Adrenal gland (tissue), 12 donors: ENCODE measurements around the gene TPRN. TPM values are rescaled to one million over a fixed set of nuclear protein-coding genes. Genes with fewer than 3 reads are reported as not detected.

Source experiments
- DNase-seq, 7 donors: peaks; one replicate each; pipeline ENCODE4 v3.0.0-alpha.2; 2019 to 2020
- H3K27ac ChIP-seq, 5 donors: fragments of 200-600 bp; sonication (generic) in 4 of 5; 1 replicate in 3 of 5; 2 replicates in 2 of 5; pipeline versions ENCODE4 v1.5.1 to v1.8.0; 2016 to 2020; ENCODE audit warnings: mild to moderate bottlenecking in 1 of 5
- H3K27me3 ChIP-seq: fragments of 200-600 bp; 2 replicates; pipeline ENCODE4 v1.8.0; 2021
- H3K36me3 ChIP-seq, 2 donors: fragments of 200-600 bp; replicated peaks in 1 of 2; 1 replicate in 1 of 2; 2 replicates in 1 of 2; pipeline versions ENCODE4 v1.5.1 to v1.8.0; 2018 to 2022
- H3K4me1 ChIP-seq, 2 donors: fragments of 200-600 bp; replicated peaks in 1 of 2; 1 replicate in 1 of 2; 2 replicates in 1 of 2; pipeline versions ENCODE4 v1.5.1 to v1.8.0; 2018 to 2021
- H3K4me3 ChIP-seq, 4 donors: fragments of 200-600 bp; sonication (generic) in 3 of 4; one replicate each; pipeline ENCODE4 v1.5.1; 2016 to 2018
- H3K9me3 ChIP-seq, 3 donors: fragments of 200-600 bp; sonication (generic) in 1 of 3; replicated peaks in 1 of 3; 1 replicate in 2 of 3; 2 replicates in 1 of 3; pipeline versions ENCODE4 v1.5.1 to v1.8.0; 2016 to 2021
- CTCF ChIP-seq, 6 experiments: fragments of 450-650 bp in 4 of 6; fragments of 200-600 bp in 2 of 6; sonication (generic) in 1 of 6; IDR thresholded peaks; 1 replicate in 5 of 6; 2 replicates in 1 of 6; pipeline versions ENCODE4 v1.5.1 to v1.8.0; 2016 to 2021; ENCODE audit warnings: antibody characterized with exemption in 6 of 6, mild to moderate bottlenecking in 2 of 6, moderate library complexity in 1 of 6
- POLR2A ChIP-seq, 2 donors: fragments of 450-650 bp; IDR thresholded peaks; one replicate each; pipeline ENCODE4 v1.6.1; 2017; ENCODE audit warnings: antibody characterized with exemption in 2 of 2, mild to moderate bottlenecking in 2 of 2, moderate library complexity in 1 of 2
- WGBS, 4 donors: extraction: QIAGEN DNeasy Blood & Tissue Kit in 2 of 4; methylation state at CpG; one replicate each; pipeline versions ENCODE4 v1.1.5 to v1.1.7; 2013 to 2017; 5-methylcytosine and 5-hydroxymethylcytosine counted together
- intact Hi-C, 2 donors: fragments of 100-400 bp; cut with DNase I; formaldehyde crosslinking; loops; one replicate each; pipeline versions ENCODE4 v1.14.1 to v1.15.0; 2022 to 2023
- polyA plus RNA-seq, 3 donors: library from polyadenylated mRNA; stranded (reverse); fragments of 200-250 nt in 2 of 3; fragments of 350-450 nt in 1 of 3; fragmentation: Illumina TruSeq in 1 of 3; extraction: RNeasy Lipid Tissue Mini Kit (QIAGEN cat#74804) in 1 of 3; gene quantifications; one replicate each; pipeline ENCODE4 v1.2.3, GENCODE V29; 2013 to 2014
- total RNA-seq, 9 donors: library from RNA; depleted of rRNA in 4 of 9; stranded (reverse); fragments of >200 nt in 4 of 9; fragments of 120-200 nt in 1 of 9; fragmentation: NEBNext Ultra II Directional in 1 of 9; extraction: Animal tissue kit (Norgen Biotek cat#: 25700) in 1 of 9; gene quantifications; one replicate each; pipeline versions ENCODE4 v1.1.0 to v1.2.4, GENCODE V29; 2013 to 2023
- donor health status: healthy with polysubstance abuse.
- donor health status: Bipolar disorder and iron deficiency.
- donor health status: DM: yes; HTN: yes; CAD: no.
- donor health status: DM: no; HTN: no; CAD: no.
- donor health status: DM: no; HTN: no; CAD: no.
- donor health status: DM: yes; HTN: yes; CAD: no.

Gene TPRN
- total and polyA plus RNA-seq, 12 donors: 1.4 to 23.5 (median 8.5) TPM

DNA sequence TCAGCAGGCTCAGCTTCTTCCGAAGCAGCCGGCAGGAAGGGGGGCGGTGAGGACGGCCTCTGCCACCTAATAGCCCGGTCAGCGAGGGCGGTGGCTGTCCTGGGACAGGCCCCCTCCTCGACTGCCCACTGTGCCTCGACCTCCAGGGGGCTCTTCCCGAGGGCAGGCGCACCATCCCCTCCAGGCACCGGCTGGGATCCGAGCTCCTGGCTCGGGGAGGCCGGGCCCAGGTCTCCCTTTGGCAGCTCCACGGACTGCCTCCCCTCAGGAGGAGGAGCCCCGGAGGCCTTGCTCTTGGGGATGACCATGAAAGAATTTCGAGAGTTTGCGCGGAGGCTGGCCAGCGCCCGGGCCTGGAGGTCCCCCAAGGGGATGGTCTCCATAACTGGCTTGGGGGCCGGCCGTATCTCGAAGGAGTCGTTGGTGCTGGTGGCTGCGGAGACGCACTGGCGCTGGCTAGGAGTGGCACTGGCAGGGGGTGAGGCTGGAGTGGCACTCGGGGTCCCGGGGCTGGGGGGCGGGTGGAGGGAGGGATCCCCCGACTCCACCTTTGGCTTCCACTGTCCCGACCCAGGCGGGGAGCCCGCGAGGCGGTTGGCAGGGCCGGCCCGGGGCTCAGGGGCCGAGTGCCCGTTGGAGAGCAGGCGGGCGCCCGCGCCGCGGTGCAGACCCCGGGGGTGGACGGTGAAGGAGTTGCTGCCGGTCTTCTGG lies 975 bp downstream of the TPRN start:
- WGBS, 4 donors: 7 to 21% (median 10%) methylated on average over 11 to 51 of the region's 51 CpGs; no CpG with 5 or more reads in 1 of the 4 donors
- Histone ChIP-seq H3K4me1 (peaks cover 10 to 52% of the 10 kb centered on the region in 2 donors), H3K27ac (no peak overlapping the region), H3K9me3 (no peaks in the 10 kb centered on the region), H3K36me3 (no peaks in the 10 kb centered on the region), H3K27me3 (no peaks in the 10 kb centered on the region), H3K4me3 (peak overlapping the region in 2 of 4 donors; percentile 13 to 91)
- DNase-seq: no peak
- intact Hi-C loops: no loop called here
- TF ChIP-seq POLR2A (IDR thresholded peaks at IDR 0.05): no peak
- no peak for TF ChIP-seq CTCF (IDR thresholded peaks at IDR 0.05)

- no peaks in the 10 kb centered on the region for H3K9me3 ChIP-seq
- H3K27ac ChIP-seq: no peak overlapping the region
- no peaks in the 10 kb centered on the region for H3K27me3 ChIP-seq
- no peaks in the 10 kb centered on the region for H3K36me3 ChIP-seq
- DNase-seq: no peak
- no peak overlapping the region for H3K4me3 ChIP-seq
- intact Hi-C loops: no loop called here
- TF ChIP-seq POLR2A (IDR thresholded peaks at IDR 0.05): no peak
- TF ChIP-seq CTCF (IDR thresholded peaks at IDR 0.05): no peak
- peaks cover 6 to 46% of the 10 kb centered on the region in 2 donors for H3K4me1 ChIP-seq
- 47 to 80% (median 59%) methylated on average over 1 to 11 of the region's 11 CpGs for WGBS, 4 donors
Observed at GRCh38 chr9:137198902-137199283, 1.6 kb downstream of the TPRN start.

- 79 to 90% (median 81%) methylated on average over 6 to 19 of the region's 19 CpGs for WGBS, 4 donors
- TF ChIP-seq POLR2A (IDR thresholded peaks at IDR 0.05) (no peak), CTCF (IDR thresholded peaks at IDR 0.05) (no peak)
- Histone ChIP-seq H3K27ac (no peak overlapping the region), H3K27me3 (no peaks in the 10 kb centered on the region), H3K36me3 (no peaks in the 10 kb centered on the region), H3K4me3 (no peak overlapping the region), H3K4me1 (peaks cover 6 to 40% of the 10 kb centered on the region in 2 donors), H3K9me3 (no peaks in the 10 kb centered on the region)
- no peak for DNase-seq
- intact Hi-C loops: no loop called here
Observed at GRCh38 chr9:137198051-137198901, 2.3 kb downstream of the TPRN start.

GRCh38 chr9:137195525-137196220 lies 4.9 kb downstream of the TPRN start:
- H3K4me1 ChIP-seq: peaks cover 0 to 24% of the 10 kb centered on the region in 2 donors
- WGBS, 4 donors: 83 to 88% (median 87%) methylated on average over 13 to 21 of the region's 21 CpGs
- no peaks in the 10 kb centered on the region for H3K9me3 ChIP-seq
- no peaks in the 10 kb centered on the region for H3K27me3 ChIP-seq
- intact Hi-C loops: no loop called here
- DNase-seq: no peak
- H3K4me3 ChIP-seq: no peak overlapping the region
- peaks cover 0 to 14% of the 10 kb centered on the region in 2 donors for H3K36me3 ChIP-seq
- TF ChIP-seq CTCF (IDR thresholded peaks at IDR 0.05) (no peak), POLR2A (IDR thresholded peaks at IDR 0.05) (no peak)
- no peak overlapping the region for H3K27ac ChIP-seq
